ENCODE data around the gene RTN4R. TPM values are rescaled to one million over a fixed set of nuclear protein-coding genes. Genes with fewer than 3 reads are reported as not detected.

Gene RTN4R
- total RNA-seq, 1 experiment from 2014 or later, result 19.0 TPM

- POLR2A ChIA-PET, result no interaction called here
- intact Hi-C loops (cut with micrococcal nuclease), result no loop called here
- BruUV-seq (replicated peaks), result no TSS peak
- Histone ChIP-seq H2AFZ (ENCODE audit: low read depth, low read length, poor library complexity, severe bottlenecking) (no peak overlapping the region), H4K20me1 (ENCODE audit: insufficient read depth) (no peaks in the 10 kb centered on the region), H3K9ac (ENCODE audit: low read length) (no peak overlapping the region), H3K79me2 (ENCODE audit: insufficient read depth, low read length) (no peaks in the 10 kb centered on the region), H3K4me2 (ENCODE audit: low read length) (no peak overlapping the region), H3K36me3 (ENCODE audit: control insufficient read depth in 1 of 2, insufficient read depth in 2 of 2, low read length in 2 of 2) (no peaks in the 10 kb centered on the region), H3K27me3 (ENCODE audit: insufficient read depth, low read length) (no peaks in the 10 kb centered on the region), H3K9me3 (ENCODE audit: control insufficient read depth in 1 of 2, insufficient read depth in 1 of 2, low read depth in 1 of 2, low read length in 2 of 2) (no peaks in the 10 kb centered on the region), H3K4me3 (replicated peaks in 1 of 2; ENCODE audit: low read depth in 1 of 2, low read length in 2 of 2) (no peak overlapping the region), H3K27ac (ENCODE audit: low read depth, low read length) (no peak overlapping the region), H3K4me1 (ENCODE audit: control insufficient read depth in 1 of 2, insufficient read depth in 2 of 2, low read length in 2 of 2) (no peaks in the 10 kb centered on the region), H3K9me2 (ENCODE audit: insufficient read depth) (no peaks in the 10 kb centered on the region)
- DNase-seq (ENCODE audit: low read depth, low spot score), result no peak
- CTCF ChIA-PET, result no interaction called here
- ATAC-seq, result no peak
- TF ChIP-seq ELF1 (IDR thresholded peaks at IDR 0.05; ENCODE audit: borderline replicate concordance, low read depth) (no peak), ZFX (IDR thresholded peaks at IDR 0.05) (no peak), POLR2A (IDR thresholded peaks at IDR 0.05; ENCODE audit: borderline replicate concordance, extremely low read depth, insufficient read depth, insufficient read length) (no peak), TCF7L2 (IDR thresholded peaks at IDR 0.05; ENCODE audit: borderline replicate concordance, extremely low read depth, insufficient read depth, insufficient read length) (no peak), EGR1 (IDR thresholded peaks at IDR 0.05; ENCODE audit: low read depth) (no peak)
- RAD21 ChIA-PET (ENCODE audit: low non-redundant PET in 1 of 2, low total read pairs in 2 of 2, uncharacterized antibody in 2 of 2, unreplicated experiment in 2 of 2), result no interaction called here
Observed at GRCh38 chr22:20259327-20259688, 8.8 kb downstream of the RTN4R start.

GRCh38 chr22:20258584-20259326, 9.4 kb downstream of the RTN4R start:
- Histone ChIP-seq H3K27me3 (ENCODE audit: insufficient read depth, low read length) (no peaks in the 10 kb centered on the region), H3K4me2 (ENCODE audit: low read length) (no peak overlapping the region), H3K4me3 (replicated peaks in 1 of 2; ENCODE audit: low read depth in 1 of 2, low read length in 2 of 2) (no peak overlapping the region), H3K4me1 (ENCODE audit: control insufficient read depth in 1 of 2, insufficient read depth in 2 of 2, low read length in 2 of 2) (no peaks in the 10 kb centered on the region), H3K79me2 (ENCODE audit: insufficient read depth, low read length) (no peaks in the 10 kb centered on the region), H3K27ac (ENCODE audit: low read depth, low read length) (no peak overlapping the region), H3K9me3 (ENCODE audit: control insufficient read depth in 1 of 2, insufficient read depth in 1 of 2, low read depth in 1 of 2, low read length in 2 of 2) (no peaks in the 10 kb centered on the region), H3K36me3 (ENCODE audit: control insufficient read depth in 1 of 2, insufficient read depth in 2 of 2, low read length in 2 of 2) (no peaks in the 10 kb centered on the region), H3K9ac (ENCODE audit: low read length) (no peak overlapping the region), H4K20me1 (ENCODE audit: insufficient read depth) (no peaks in the 10 kb centered on the region), H3K9me2 (ENCODE audit: insufficient read depth) (no peaks in the 10 kb centered on the region), H2AFZ (ENCODE audit: low read depth, low read length, poor library complexity, severe bottlenecking) (no peak overlapping the region)
- ATAC-seq (peak; percentile 53; the same call in 1 of the 2 replicates), DNase-seq (ENCODE audit: low read depth, low spot score) (no peak)
- ChIA-PET CTCF (interaction anchor here (1.6 kb wide), 1 partner anchor 11 kb away, joined by 5 read pairs; no protein-coding TSS in a partner anchor), RAD21 (ENCODE audit: low non-redundant PET in 1 of 2, low total read pairs in 2 of 2, uncharacterized antibody in 2 of 2, unreplicated experiment in 2 of 2) (no interaction called here), POLR2A (no interaction called here)
- intact Hi-C loops (cut with micrococcal nuclease), result no loop called here
- TF ChIP-seq RAD21 (IDR thresholded peaks at IDR 0.05; ENCODE audit: low read depth) (no peak), CTCF (IDR thresholded peaks at IDR 0.05 in 2 of 3, conservative IDR thresholded peaks at IDR 0.05 in 1 of 3; ENCODE audit: borderline replicate concordance in 1 of 3, insufficient read depth in 1 of 3, low read depth in 2 of 3, low read length in 2 of 3) (peak in 2 of 3 experiments; percentile 57 to 61; a peak in 4 of 6 replicates)
- BruUV-seq (replicated peaks), result no TSS peak

All from HCT116 (cell line).